Breast epithelium (tissue), 4 donors: ENCODE results near the gene RERG. TPM values are rescaled to one million over a fixed set of nuclear protein-coding genes. Genes with fewer than 3 reads are reported as not detected.

Experiments used
- DNase-seq, 2 donors: peaks; one replicate each; pipeline ENCODE4 v3.0.0-alpha.2; 2019; ENCODE audit warnings: low spot score in 2 of 2
- H3K27ac ChIP-seq, 2 donors: fragments of 200-600 bp; sonication (generic) in 1 of 2; one replicate each; pipeline ENCODE4 v1.5.1; 2016 to 2019; ENCODE audit warnings: mild to moderate bottlenecking in 1 of 2
- H3K27me3 ChIP-seq, 2 donors: fragments of 200-600 bp; sonication (generic) in 1 of 2; one replicate each; pipeline versions ENCODE4 v1.5.1 to v1.6.0; 2017 to 2019; ENCODE audit warnings: control low read depth in 1 of 2, mild to moderate bottlenecking in 1 of 2
- H3K36me3 ChIP-seq: fragments of 200-600 bp; one replicate; pipeline ENCODE4 v1.5.1; 2019
- H3K4me1 ChIP-seq, 2 donors: fragments of 200-600 bp; sonication (generic); one replicate each; pipeline ENCODE4 v1.5.1; 2016 to 2019; ENCODE audit warnings: control low read depth in 1 of 2
- H3K4me3 ChIP-seq, 3 donors: fragments of 200-600 bp; sonication (generic); 1 replicate in 2 of 3; 2 replicates in 1 of 3; pipeline ENCODE4 v1.5.1; 2016 to 2019; ENCODE audit warnings: mild to moderate bottlenecking in 3 of 3, moderate library complexity in 2 of 3
- H3K9me3 ChIP-seq, 2 donors: fragments of 200-600 bp; sonication (generic) in 1 of 2; one replicate each; pipeline ENCODE4 v1.5.1; 2016 to 2019; ENCODE audit warnings: control low read depth in 1 of 2
- POLR2A ChIP-seq: fragments of 450-650 bp; IDR thresholded peaks from one replicate; pipeline ENCODE4 v1.6.1; 2016; ENCODE audit warnings: antibody characterized with exemption, mild to moderate bottlenecking, moderate library complexity
- POLR2AphosphoS5 ChIP-seq, 3 donors: sonication (generic); formaldehyde crosslinking; IDR thresholded peaks; one replicate each; pipeline ENCODE4 v1.6.1; 2017; ENCODE audit warnings: antibody characterized with exemption in 3 of 3
- intact Hi-C: fragments of 100-400 bp; cut with DNase I; formaldehyde crosslinking; loops from one replicate; pipeline ENCODE4 v1.15.1; 2023; ENCODE audit warnings: low total_unique reads
- total RNA-seq, 3 donors: library from RNA; depleted of rRNA; stranded (reverse); fragments of >200 nt; gene quantifications; one replicate each; pipeline ENCODE4 v1.1.0, GENCODE V29; 2016
- TF ChIP-seq, protein P1 (sequence below), 3 donors: fragments of 450-650 bp; IDR thresholded peaks; one replicate each; pipeline ENCODE4 v1.5.1; 2016 to 2017; ENCODE audit warnings: antibody characterized with exemption in 3 of 3, mild to moderate bottlenecking in 3 of 3, moderate library complexity in 3 of 3

The RERG gene, protein sequence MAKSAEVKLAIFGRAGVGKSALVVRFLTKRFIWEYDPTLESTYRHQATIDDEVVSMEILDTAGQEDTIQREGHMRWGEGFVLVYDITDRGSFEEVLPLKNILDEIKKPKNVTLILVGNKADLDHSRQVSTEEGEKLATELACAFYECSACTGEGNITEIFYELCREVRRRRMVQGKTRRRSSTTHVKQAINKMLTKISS
- 100 to 1,000 TPM in 1 of 3 donors, 10 to 100 TPM in 2; 16.3 to 126 (median 60.0) TPM for total RNA-seq

DNA sequence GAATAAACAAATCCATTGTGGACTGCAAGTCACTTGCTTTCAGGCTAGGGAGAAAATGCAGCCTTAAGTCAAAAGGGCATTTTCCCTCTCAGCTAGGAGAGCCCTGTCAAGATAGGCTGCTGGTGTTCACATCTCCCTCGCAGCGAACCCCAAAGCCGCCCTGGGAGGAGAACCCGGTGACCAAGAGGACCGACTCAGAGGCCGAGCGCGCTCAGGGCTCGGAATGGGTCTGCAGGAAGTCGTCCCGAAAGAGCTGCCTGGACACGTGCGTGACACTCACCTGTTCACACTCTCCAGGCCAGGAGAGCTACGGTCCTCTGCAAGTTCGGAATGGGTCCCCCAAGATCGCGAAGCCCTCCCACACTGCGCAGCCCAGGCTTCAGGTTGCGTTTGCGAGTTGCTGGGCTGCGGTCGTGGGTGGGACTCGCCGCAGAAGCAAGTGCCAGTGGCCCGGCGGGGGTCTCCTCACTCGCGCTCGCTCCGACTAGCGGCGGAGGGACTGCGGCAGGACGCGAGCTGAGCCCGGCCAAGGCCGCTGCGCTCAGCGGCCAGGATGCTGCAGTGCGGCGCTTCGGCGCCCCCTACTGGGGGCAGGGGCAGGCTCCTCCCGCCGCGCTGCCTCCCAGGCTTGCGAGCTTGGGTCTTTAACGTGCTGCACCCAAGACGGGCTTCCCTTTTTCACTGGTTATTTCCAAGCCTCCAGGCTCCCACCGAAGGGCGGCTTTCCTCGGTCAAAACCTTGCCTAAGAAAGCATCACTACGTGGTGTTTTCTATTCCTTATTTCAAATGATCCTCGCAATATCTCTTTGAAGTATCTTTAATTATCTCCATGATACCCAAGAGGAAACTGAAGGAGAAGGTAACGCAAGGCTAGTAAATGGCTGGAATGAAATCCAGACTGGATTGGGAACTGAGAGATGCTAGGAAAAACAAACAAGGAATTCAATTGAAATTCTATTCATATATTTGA lies at the start of gene RERG:
Gene RERG (minus strand): TSS at position 503 of the 971 bp plus-strand sequence. CDS start 3,928 bp downstream, outside the sequence.
- Histone ChIP-seq H3K27me3 (no peaks in the 10 kb centered on the region), H3K4me1 (peaks cover 0 to 4% of the 10 kb centered on the region in 2 donors), H3K4me3 (peak within 1 kb of the TSS; percentile 60 to 66 (median 61)), H3K27ac (peak within 1 kb of the TSS; percentile 84 to 88), H3K9me3 (no peaks in the 10 kb centered on the region), H3K36me3 (no peaks in the 10 kb centered on the region)
- intact Hi-C loops = no loop called here
- DNase-seq = peak; percentile 64 to 80
- TF ChIP-seq POLR2A (no peak), POLR2AphosphoS5 (IDR thresholded peaks at IDR 0.05) (peak; percentile 54 to 77 (median 71))
- TF ChIP-seq, protein P1, sequence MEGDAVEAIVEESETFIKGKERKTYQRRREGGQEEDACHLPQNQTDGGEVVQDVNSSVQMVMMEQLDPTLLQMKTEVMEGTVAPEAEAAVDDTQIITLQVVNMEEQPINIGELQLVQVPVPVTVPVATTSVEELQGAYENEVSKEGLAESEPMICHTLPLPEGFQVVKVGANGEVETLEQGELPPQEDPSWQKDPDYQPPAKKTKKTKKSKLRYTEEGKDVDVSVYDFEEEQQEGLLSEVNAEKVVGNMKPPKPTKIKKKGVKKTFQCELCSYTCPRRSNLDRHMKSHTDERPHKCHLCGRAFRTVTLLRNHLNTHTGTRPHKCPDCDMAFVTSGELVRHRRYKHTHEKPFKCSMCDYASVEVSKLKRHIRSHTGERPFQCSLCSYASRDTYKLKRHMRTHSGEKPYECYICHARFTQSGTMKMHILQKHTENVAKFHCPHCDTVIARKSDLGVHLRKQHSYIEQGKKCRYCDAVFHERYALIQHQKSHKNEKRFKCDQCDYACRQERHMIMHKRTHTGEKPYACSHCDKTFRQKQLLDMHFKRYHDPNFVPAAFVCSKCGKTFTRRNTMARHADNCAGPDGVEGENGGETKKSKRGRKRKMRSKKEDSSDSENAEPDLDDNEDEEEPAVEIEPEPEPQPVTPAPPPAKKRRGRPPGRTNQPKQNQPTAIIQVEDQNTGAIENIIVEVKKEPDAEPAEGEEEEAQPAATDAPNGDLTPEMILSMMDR (IDR thresholded peaks at IDR 0.05) = peak; percentile 91 to 99 (median 95)

DNA sequence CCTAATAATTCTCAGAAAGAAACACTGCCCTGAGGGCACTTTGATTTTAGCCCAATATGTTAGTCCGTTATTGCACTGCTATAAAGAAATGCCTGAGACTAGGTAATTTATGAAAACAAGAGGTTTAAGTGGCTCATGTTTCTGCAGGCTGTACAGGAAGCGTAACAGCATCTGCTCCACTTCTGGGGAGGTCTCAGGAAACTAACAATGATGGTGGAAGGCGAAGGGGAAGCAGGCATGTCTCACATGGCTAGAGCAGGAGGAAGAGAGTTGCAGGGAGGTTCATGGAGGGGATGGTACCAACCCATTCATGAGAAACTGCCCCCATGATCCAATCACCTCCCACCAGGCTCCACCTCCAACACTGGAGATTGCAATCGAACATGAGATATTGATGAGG lies 49.4 kb upstream of the RERG start:
- Histone ChIP-seq H3K27ac (no peak overlapping the region), H3K36me3 (no peaks in the 10 kb centered on the region), H3K4me3 (no peak overlapping the region), H3K27me3 (no peaks in the 10 kb centered on the region), H3K4me1 (no peaks in the 10 kb centered on the region), H3K9me3 (no peaks in the 10 kb centered on the region)
- no peak for DNase-seq
- TF ChIP-seq, protein P1 (IDR thresholded peaks at IDR 0.05) = no peak
- TF ChIP-seq POLR2AphosphoS5 (IDR thresholded peaks at IDR 0.05) (no peak), POLR2A (no peak)
- intact Hi-C loops = no loop called here

DNA sequence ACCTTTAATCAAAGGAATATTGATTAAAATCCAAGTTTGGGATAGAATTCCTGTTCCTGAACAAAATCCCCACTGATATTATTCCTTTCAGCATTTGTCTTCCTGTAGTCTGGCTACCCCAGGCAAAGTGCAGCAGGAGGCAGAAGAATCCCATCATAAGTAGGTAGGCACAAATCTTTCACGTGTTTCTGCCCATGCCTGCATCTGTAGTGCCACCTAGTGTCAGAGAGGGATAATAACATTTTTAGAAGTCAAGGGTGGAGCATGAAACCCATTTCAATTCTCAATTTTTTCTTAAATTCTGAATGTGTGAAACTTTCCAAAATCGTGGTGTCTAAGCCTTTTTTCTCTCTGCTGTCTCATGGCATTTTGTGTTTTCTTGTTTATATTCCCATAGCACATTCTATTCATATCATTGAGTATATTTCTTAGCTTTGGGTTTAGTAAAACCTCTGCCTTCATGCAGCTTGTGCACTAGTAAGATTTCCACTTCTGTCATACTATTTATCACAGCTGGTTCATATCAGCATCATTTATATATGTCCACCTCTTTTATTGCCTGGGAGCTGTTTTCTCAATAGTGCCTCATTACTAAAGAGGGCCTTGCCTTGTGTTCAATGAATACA lies 47.8 kb upstream of the RERG start:
- no peaks in the 10 kb centered on the region for H3K4me1 ChIP-seq
- H3K4me3 ChIP-seq = no peak overlapping the region
- TF ChIP-seq, protein P1 (IDR thresholded peaks at IDR 0.05) = peak; percentile 69 to 91 (median 84)
- TF ChIP-seq POLR2A (no peak), POLR2AphosphoS5 (IDR thresholded peaks at IDR 0.05) (no peak)
- H3K36me3 ChIP-seq = no peaks in the 10 kb centered on the region
- H3K9me3 ChIP-seq = no peaks in the 10 kb centered on the region
- intact Hi-C loops = no loop called here
- no peaks in the 10 kb centered on the region for H3K27me3 ChIP-seq
- no peak for DNase-seq
- H3K27ac ChIP-seq = no peak overlapping the region

DNA sequence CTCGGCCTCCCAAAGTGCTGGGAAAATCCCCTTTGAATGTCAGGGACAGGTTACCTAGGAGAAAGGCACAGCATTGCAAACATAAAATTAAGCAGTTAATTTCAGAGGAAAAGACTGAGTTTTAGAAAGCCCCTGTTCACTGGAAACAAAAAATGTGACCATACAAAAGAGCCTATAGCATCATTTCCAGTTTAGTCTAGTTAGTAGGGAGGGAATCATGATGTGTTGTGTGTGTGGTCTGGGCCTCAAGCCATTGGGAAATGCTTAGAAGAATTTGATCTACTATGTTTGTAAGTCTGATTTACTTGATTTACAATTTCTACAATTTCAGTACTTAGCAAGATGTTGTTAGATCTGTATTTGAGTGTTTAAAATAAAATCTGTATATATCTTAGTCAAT lies 47.1 kb upstream of the RERG start:
- Histone ChIP-seq H3K4me3 (no peak overlapping the region), H3K36me3 (no peaks in the 10 kb centered on the region), H3K4me1 (no peaks in the 10 kb centered on the region), H3K27me3 (no peaks in the 10 kb centered on the region), H3K27ac (no peak overlapping the region), H3K9me3 (no peaks in the 10 kb centered on the region)
- intact Hi-C loops = no loop called here
- TF ChIP-seq POLR2AphosphoS5 (IDR thresholded peaks at IDR 0.05) (no peak), POLR2A (no peak)
- TF ChIP-seq, protein P1 (IDR thresholded peaks at IDR 0.05) = no peak
- no peak for DNase-seq
